Measurements from ENCODE around the gene ABRACL.
A peak's percentile ranks its signal among the peaks of the same experiment; 100 is the strongest.

The ABRACL gene

GRCh38 chr6:139028658-139029469 lies at the start of gene ABRACL:
ABRACL (plus strand) TSS chr6:139028745; CDS start chr6:139034161, 5,416 bp downstream.
- no peaks in the 10 kb centered on the region for H3F3A ChIP-seq (ENCODE audit: low read depth)
- no peaks in the 10 kb centered on the region for H3K9me3 ChIP-seq (ENCODE audit: insufficient read depth, low read depth, low read length)
- no peaks in the 10 kb centered on the region for H3K9me2 ChIP-seq (replicated peaks; ENCODE audit: low read depth, low read length)
- peaks cover 41% of the 10 kb centered on the region for H4K20me1 ChIP-seq (ENCODE audit: insufficient read depth, low read length, poor library complexity, severe bottlenecking)
- H3K4me1 ChIP-seq (ENCODE audit: insufficient read depth, low read length, poor library complexity, severe bottlenecking): peaks cover 49% of the 10 kb centered on the region
- no peaks in the 10 kb centered on the region for H3K27me3 ChIP-seq (ENCODE audit: insufficient read depth, low read length, poor library complexity, severe bottlenecking)
- H3K36me3 ChIP-seq (ENCODE audit: insufficient read depth, low read length): peaks cover 5% of the 10 kb centered on the region; the same call in 1 of the 2 replicates
- H3K9ac ChIP-seq (ENCODE audit: low read depth, low read length, poor library complexity, severe bottlenecking): peak within 1 kb of the TSS; percentile 90
- peak within 1 kb of the TSS; percentile 90 for H3K4me3 ChIP-seq (ENCODE audit: low read length, poor library complexity, severe bottlenecking)
- H2AFZ ChIP-seq (ENCODE audit: low read length): peak within 1 kb of the TSS; percentile 88
- peaks cover 71% of the 10 kb centered on the region for H3K79me2 ChIP-seq (ENCODE audit: insufficient read depth, low read length)
- peak within 1 kb of the TSS; percentile 95 for H3K4me2 ChIP-seq (ENCODE audit: low read depth, low read length, poor library complexity, severe bottlenecking)
- TF ChIP-seq, protein P1, sequence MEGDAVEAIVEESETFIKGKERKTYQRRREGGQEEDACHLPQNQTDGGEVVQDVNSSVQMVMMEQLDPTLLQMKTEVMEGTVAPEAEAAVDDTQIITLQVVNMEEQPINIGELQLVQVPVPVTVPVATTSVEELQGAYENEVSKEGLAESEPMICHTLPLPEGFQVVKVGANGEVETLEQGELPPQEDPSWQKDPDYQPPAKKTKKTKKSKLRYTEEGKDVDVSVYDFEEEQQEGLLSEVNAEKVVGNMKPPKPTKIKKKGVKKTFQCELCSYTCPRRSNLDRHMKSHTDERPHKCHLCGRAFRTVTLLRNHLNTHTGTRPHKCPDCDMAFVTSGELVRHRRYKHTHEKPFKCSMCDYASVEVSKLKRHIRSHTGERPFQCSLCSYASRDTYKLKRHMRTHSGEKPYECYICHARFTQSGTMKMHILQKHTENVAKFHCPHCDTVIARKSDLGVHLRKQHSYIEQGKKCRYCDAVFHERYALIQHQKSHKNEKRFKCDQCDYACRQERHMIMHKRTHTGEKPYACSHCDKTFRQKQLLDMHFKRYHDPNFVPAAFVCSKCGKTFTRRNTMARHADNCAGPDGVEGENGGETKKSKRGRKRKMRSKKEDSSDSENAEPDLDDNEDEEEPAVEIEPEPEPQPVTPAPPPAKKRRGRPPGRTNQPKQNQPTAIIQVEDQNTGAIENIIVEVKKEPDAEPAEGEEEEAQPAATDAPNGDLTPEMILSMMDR (conservative IDR thresholded peaks at IDR 0.05; ENCODE audit: low read length): no peak

DNA sequence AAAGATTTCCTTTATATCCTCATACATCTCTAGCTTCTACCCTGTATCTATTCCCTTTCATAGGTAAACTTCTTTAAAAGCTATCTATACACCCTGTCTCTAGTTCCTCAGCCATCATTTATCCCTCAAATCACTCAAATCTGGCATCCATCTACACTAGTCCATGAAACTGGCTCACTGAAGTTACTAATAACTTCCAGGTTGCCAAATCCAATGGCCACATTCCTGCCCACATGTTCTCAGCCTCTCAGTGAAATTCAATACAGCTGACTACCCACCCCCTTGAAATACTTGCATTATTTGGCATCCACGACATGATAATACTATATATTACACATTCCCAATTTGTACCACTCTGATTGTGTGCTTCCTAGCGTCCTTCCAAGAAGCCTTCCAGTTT lies 49.2 kb upstream of the ABRACL start:
- Histone ChIP-seq H4K20me1 (ENCODE audit: insufficient read depth, low read length, poor library complexity, severe bottlenecking) (peaks cover 82% of the 10 kb centered on the region), H3K36me3 (ENCODE audit: insufficient read depth, low read length) (no peaks in the 10 kb centered on the region), H3K4me2 (ENCODE audit: low read depth, low read length, poor library complexity, severe bottlenecking) (peak overlapping the region; percentile 94), H3K9me2 (replicated peaks; ENCODE audit: low read depth, low read length) (no peaks in the 10 kb centered on the region), H3K4me1 (ENCODE audit: insufficient read depth, low read length, poor library complexity, severe bottlenecking) (peaks cover 62% of the 10 kb centered on the region), H3K9me3 (ENCODE audit: insufficient read depth, low read depth, low read length) (no peaks in the 10 kb centered on the region), H3K79me2 (ENCODE audit: insufficient read depth, low read length) (peaks cover 100% of the 10 kb centered on the region), H3K9ac (ENCODE audit: low read depth, low read length, poor library complexity, severe bottlenecking) (no peak overlapping the region), H3K4me3 (ENCODE audit: low read length, poor library complexity, severe bottlenecking) (no peak overlapping the region), H2AFZ (ENCODE audit: low read length) (no peak overlapping the region), H3K27me3 (ENCODE audit: insufficient read depth, low read length, poor library complexity, severe bottlenecking) (no peaks in the 10 kb centered on the region), H3F3A (ENCODE audit: low read depth) (no peaks in the 10 kb centered on the region)
- TF ChIP-seq, protein P1 (conservative IDR thresholded peaks at IDR 0.05; ENCODE audit: low read length): no peak
- no peak for TF ChIP-seq EZH2phosphoT487 (IDR thresholded peaks at IDR 0.05; ENCODE audit: borderline replicate concordance)

GRCh38 chr6:138979813-138980668 lies 48.5 kb upstream of the ABRACL start:
- H3F3A ChIP-seq (ENCODE audit: low read depth): no peaks in the 10 kb centered on the region
- TF ChIP-seq, protein P1 (conservative IDR thresholded peaks at IDR 0.05; ENCODE audit: low read length): no peak
- no peak for TF ChIP-seq EZH2phosphoT487 (IDR thresholded peaks at IDR 0.05; ENCODE audit: borderline replicate concordance)
- H3K4me1 ChIP-seq (ENCODE audit: insufficient read depth, low read length, poor library complexity, severe bottlenecking): peaks cover 66% of the 10 kb centered on the region
- H3K9me3 ChIP-seq (ENCODE audit: insufficient read depth, low read depth, low read length): no peaks in the 10 kb centered on the region
- no peaks in the 10 kb centered on the region for H3K36me3 ChIP-seq (ENCODE audit: insufficient read depth, low read length)
- no peak overlapping the region for H3K9ac ChIP-seq (ENCODE audit: low read depth, low read length, poor library complexity, severe bottlenecking)
- H2AFZ ChIP-seq (ENCODE audit: low read length): no peak overlapping the region
- H3K79me2 ChIP-seq (ENCODE audit: insufficient read depth, low read length): peaks cover 100% of the 10 kb centered on the region
- peaks cover 87% of the 10 kb centered on the region for H4K20me1 ChIP-seq (ENCODE audit: insufficient read depth, low read length, poor library complexity, severe bottlenecking)
- no peaks in the 10 kb centered on the region for H3K27me3 ChIP-seq (ENCODE audit: insufficient read depth, low read length, poor library complexity, severe bottlenecking)
- peak overlapping the region; percentile 94 for H3K4me2 ChIP-seq (ENCODE audit: low read depth, low read length, poor library complexity, severe bottlenecking)
- H3K4me3 ChIP-seq (ENCODE audit: low read length, poor library complexity, severe bottlenecking): peak overlapping the region; percentile 27
- H3K9me2 ChIP-seq (replicated peaks; ENCODE audit: low read depth, low read length): no peaks in the 10 kb centered on the region

Data from Loucy (cell line).